ENCODE data around the gene TRPV4. TPM values are rescaled to one million over a fixed set of nuclear protein-coding genes. Genes with fewer than 3 reads are reported as not detected.

The TRPV4 gene
- total RNA-seq, 1 donor from 2014 or later = 0.33 TPM

DNA sequence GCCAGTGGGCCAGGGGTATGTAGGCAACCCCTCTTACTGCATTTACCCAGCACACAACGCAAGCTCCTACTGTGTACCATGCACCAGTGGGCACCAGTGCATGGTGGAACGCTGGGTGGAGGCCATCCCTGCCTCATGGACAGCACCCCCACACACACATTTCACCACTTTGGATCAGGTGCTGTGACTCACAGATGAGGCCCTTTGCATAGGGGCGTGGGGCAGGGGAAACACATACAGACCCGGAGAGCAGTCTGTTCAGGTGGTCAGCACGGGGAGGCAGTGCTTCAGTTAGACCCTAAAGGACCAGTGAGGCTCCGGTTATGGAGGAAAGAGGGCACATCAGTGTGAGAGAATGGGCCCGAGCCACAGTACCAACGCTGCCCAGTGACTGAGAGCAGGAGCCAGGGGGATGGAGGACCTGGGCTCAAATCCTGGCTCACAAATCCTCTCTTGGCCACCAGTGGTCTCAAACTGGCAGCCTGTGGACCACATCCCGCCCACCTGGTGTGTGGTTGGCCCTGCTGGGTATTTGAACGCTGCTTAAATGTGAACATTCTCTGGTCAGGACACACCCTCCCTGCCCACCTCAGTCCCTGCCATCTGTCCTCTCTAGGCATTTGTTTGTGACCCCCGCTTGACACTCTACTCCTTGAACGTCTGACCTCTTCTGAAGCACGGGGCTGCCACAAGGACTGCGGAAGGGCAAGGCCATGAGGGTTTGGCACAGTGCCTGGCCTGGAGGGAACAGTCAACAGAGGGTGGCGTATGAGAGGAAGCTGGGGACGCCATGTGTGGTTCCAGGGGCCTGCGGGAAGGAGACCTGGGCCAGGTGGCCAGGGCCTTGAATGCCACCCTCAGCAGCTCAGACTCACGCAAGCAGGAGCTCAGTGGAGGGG lies 72.9 kb downstream of the TRPV4 start:
- no peak for TF ChIP-seq CTCF (IDR thresholded peaks at IDR 0.05; ENCODE audit: borderline replicate concordance)
- Histone ChIP-seq H3K27ac (replicated peaks) (peak overlapping the region; percentile 66), H3K4me1 (peaks cover 23% of the 10 kb centered on the region), H3K27me3 (ENCODE audit: low read depth) (no peaks in the 10 kb centered on the region), H3K36me3 (no peaks in the 10 kb centered on the region), H3K9me3 (replicated peaks) (peaks cover 20% of the 10 kb centered on the region), H3K4me3 (no peak overlapping the region)
- intact Hi-C loops (cut with micrococcal nuclease) = no loop called here
- DNase-seq = peak; percentile 66

DNA sequence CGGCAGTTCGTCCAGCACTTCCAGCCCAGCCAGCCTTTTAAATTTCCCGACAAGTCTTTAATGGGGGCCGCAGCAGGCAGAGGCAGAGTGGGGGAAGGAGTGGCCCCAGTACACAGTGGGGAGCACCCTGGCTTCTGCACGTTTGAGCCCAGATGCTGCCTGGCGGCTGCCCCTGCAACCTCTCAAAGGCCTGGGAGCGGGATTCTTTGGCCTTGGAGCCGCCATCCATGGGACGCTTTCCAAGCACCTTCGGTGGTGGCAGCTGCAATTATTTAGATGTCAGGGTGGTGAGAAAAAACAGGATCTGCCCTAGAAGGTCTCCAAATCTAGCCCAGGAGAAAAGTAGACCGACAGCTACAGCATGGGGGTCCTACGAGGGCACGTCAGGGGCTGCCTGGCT lies 73.6 kb downstream of the TRPV4 start:
- Histone ChIP-seq H3K4me3 (no peak overlapping the region), H3K9me3 (replicated peaks) (peaks cover 20% of the 10 kb centered on the region), H3K27ac (replicated peaks) (peak overlapping the region; percentile 66), H3K4me1 (peaks cover 23% of the 10 kb centered on the region), H3K27me3 (ENCODE audit: low read depth) (no peaks in the 10 kb centered on the region), H3K36me3 (no peaks in the 10 kb centered on the region)
- DNase-seq = peak; percentile 16
- intact Hi-C loops (cut with micrococcal nuclease) = no loop called here
- TF ChIP-seq CTCF (IDR thresholded peaks at IDR 0.05; ENCODE audit: borderline replicate concordance) = no peak

DNA sequence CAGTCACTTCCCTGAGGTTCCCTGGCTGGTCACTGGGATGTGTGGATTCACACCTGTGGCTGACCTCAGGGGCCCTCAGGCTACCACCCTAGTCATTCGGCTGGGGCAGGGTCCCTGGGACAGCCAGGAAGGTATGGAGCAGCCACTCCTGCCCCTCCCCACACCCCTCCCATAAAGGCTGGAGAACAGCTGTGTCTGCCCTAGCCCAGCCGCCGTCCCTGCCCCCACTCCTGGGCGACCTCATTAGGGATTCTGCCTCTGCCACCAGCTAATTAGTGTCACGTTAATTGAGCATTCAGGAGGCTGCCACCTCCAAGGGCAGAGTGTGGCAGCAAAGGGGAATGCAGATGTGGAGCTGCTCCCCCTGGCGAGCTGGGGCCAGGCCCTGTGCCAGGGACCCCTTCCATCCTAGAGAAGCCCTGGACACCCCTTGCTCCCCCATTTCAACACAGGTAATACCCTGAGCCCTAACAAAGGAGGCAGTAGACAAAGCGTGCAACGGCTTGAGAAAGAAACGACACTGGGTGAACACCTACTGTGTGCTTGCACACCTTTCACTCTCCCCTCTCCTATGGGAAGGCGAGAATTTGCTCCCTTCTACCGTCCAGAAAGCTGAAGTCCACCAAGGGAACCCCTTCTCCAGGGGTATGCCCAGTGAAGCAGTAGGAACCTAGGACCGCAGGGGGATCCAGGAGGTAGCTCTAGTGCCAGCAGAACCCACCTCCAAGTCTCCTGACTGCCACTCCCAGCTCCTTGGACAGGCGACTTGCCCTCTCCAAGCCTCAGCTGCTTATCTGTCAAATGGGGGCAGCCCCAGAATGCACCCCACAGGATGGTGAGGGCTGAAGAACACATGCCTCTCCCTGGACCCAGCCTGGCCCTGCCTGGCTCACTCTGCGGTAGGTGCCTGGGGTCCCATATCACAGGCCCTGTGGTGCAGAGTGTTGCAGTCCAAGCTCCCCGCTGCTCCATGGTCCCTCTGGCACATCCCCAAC lies 74.5 kb downstream of the TRPV4 start:
- DNase-seq = peak; percentile 9
- Histone ChIP-seq H3K27me3 (ENCODE audit: low read depth) (no peaks in the 10 kb centered on the region), H3K36me3 (no peaks in the 10 kb centered on the region), H3K4me3 (no peak overlapping the region), H3K9me3 (replicated peaks) (peaks cover 20% of the 10 kb centered on the region), H3K27ac (replicated peaks) (no peak overlapping the region), H3K4me1 (peaks cover 23% of the 10 kb centered on the region)
- intact Hi-C loops (cut with micrococcal nuclease) = no loop called here
- no peak for TF ChIP-seq CTCF (IDR thresholded peaks at IDR 0.05; ENCODE audit: borderline replicate concordance)

DNA sequence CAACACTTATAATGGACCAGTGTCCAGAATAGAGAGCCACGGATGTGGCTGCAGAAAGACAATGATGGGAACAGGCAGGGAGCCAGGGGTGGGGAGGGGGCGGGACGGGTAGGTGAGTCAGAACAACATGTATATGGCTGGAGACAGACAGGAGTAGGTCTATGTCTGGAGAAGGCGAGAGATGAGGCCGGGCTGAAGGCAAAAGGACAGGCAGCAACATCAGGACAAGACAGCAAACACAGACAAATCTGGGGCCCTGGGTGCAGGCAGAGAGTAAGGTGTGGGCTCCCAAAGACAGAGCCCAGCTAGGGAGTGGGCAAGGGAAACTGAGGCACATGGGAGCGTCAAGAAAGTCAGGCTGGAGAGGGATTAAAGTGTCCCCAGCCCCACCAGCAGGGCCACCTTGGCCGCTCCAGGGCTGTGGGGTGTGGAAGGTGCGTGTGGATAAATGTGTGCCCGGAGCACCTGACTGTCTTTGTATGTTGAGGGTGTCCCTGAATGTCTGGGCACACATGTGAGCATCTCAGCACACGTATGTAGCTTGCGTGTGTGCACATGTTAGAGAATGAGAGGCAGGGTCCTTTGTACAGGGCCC lies 75.4 kb downstream of the TRPV4 start:
- intact Hi-C loops (cut with micrococcal nuclease) = no loop called here
- Histone ChIP-seq H3K9me3 (replicated peaks) (peaks cover 12% of the 10 kb centered on the region), H3K27me3 (ENCODE audit: low read depth) (no peaks in the 10 kb centered on the region), H3K4me3 (no peak overlapping the region), H3K4me1 (peaks cover 23% of the 10 kb centered on the region), H3K36me3 (no peaks in the 10 kb centered on the region), H3K27ac (replicated peaks) (no peak overlapping the region)
- no peak for TF ChIP-seq CTCF (IDR thresholded peaks at IDR 0.05; ENCODE audit: borderline replicate concordance)
- DNase-seq = no peak

- no peaks in the 10 kb centered on the region for H3K27me3 ChIP-seq (ENCODE audit: low read depth)
- intact Hi-C loops (cut with micrococcal nuclease) = no loop called here
Measured at GRCh38 chr12:109756457-109756856, 76.7 kb downstream of the TRPV4 start.

More at GRCh38 chr12:109756457-109756856, 76.7 kb downstream of the TRPV4 start:
- Histone ChIP-seq H3K36me3 (no peaks in the 10 kb centered on the region), H3K27ac (replicated peaks) (no peak overlapping the region), H3K4me3 (no peak overlapping the region), H3K9me3 (replicated peaks) (peaks cover 12% of the 10 kb centered on the region), H3K4me1 (peaks cover 30% of the 10 kb centered on the region)
- TF ChIP-seq CTCF (IDR thresholded peaks at IDR 0.05; ENCODE audit: borderline replicate concordance) = no peak
- DNase-seq = no peak
